GM23338 (cell line): ENCODE data around the gene TEX29. TPM values are rescaled to one million over a fixed set of nuclear protein-coding genes. Genes with fewer than 3 reads are reported as not detected.

Experiments used
- ATAC-seq: fragments of 200-7000 bp; cut with Tn5 transposase; 3 replicates; pipeline ENCODE4 v1.9.1; 2020
- DNase-seq: peaks from one replicate; pipeline ENCODE4 v3.0.0-alpha.2; 2015; ENCODE audit warnings: low spot score
- H2AFZ ChIP-seq: fragments of 200-600 bp; sonication (generic); 2 replicates; pipeline ENCODE4 v1.8.0; 2016; ENCODE audit warnings: antibody characterized with exemption, mild to moderate bottlenecking, moderate library complexity
- H3F3A ChIP-seq: fragments of 200-600 bp; sonication (generic); replicated peaks from 2 replicates; pipeline ENCODE4 v1.8.0; 2017; ENCODE audit warnings: antibody characterized with exemption, mixed run types, low read depth
- H3K27ac ChIP-seq: fragments of 200-600 bp; sonication (generic); 2 replicates; pipeline ENCODE4 v1.6.1; 2016; ENCODE audit warnings: low read depth
- H3K27me3 ChIP-seq: fragments of 200-600 bp; sonication (generic); 2 replicates; pipeline ENCODE4 v1.8.0; 2016; ENCODE audit warnings: mild to moderate bottlenecking, mixed run types, moderate library complexity; ENCODE audit not compliant: insufficient read depth
- H3K36me3 ChIP-seq: fragments of 200-600 bp; sonication (generic); 2 replicates; pipeline ENCODE4 v1.8.0; 2016; ENCODE audit warnings: mild to moderate bottlenecking; ENCODE audit not compliant: insufficient read depth
- H3K4me1 ChIP-seq: fragments of 200-600 bp; sonication (generic); 2 replicates; pipeline ENCODE4 v1.8.0; 2016; ENCODE audit warnings: mild to moderate bottlenecking, moderate library complexity; ENCODE audit not compliant: insufficient read depth
- H3K4me2 ChIP-seq: fragments of 200-600 bp; sonication (generic); 2 replicates; pipeline ENCODE4 v1.7.1; 2017; ENCODE audit warnings: mixed run types
- H3K4me3 ChIP-seq: fragments of 200-600 bp; sonication (generic); 2 replicates; pipeline ENCODE4 v1.6.1; 2016; ENCODE audit warnings: mixed run types
- H3K79me2 ChIP-seq: fragments of 200-600 bp; sonication (generic); replicated peaks from 2 replicates; pipeline ENCODE4 v1.8.0; 2017; ENCODE audit warnings: mild to moderate bottlenecking; ENCODE audit not compliant: insufficient read depth
- H3K9me2 ChIP-seq: fragments of 200-600 bp; sonication (generic); 2 replicates; pipeline ENCODE4 v1.8.0; 2017; ENCODE audit not compliant: insufficient read depth
- H4K20me1 ChIP-seq: fragments of 200-600 bp; sonication (generic); replicated peaks from 2 replicates; pipeline ENCODE4 v1.8.0; 2017; ENCODE audit warnings: mild to moderate bottlenecking; ENCODE audit not compliant: insufficient read depth
- H3K27ac Mint-ChIP-seq: 2 replicates; pipeline ENCODE4 v1.8.0; 2020; ENCODE audit warnings: inconsistent platforms, mild to moderate bottlenecking, moderate library complexity, mixed read lengths
- H3K27me3 Mint-ChIP-seq: 3 replicates; pipeline ENCODE4 v1.8.0; 2022; ENCODE audit warnings: low read depth, mild to moderate bottlenecking, moderate library complexity, mixed read lengths, inconsistent platforms; ENCODE audit not compliant: insufficient read depth, poor library complexity
- H3K36me3 Mint-ChIP-seq: 3 replicates; pipeline ENCODE4 v1.8.0; 2021; ENCODE audit warnings: low read depth, mild to moderate bottlenecking, inconsistent platforms, moderate library complexity, mixed read lengths
- H3K4me1 Mint-ChIP-seq: 3 replicates; pipeline ENCODE4 v1.8.0; 2020; ENCODE audit warnings: mild to moderate bottlenecking, inconsistent platforms, mixed read lengths
- H3K4me3 Mint-ChIP-seq: 3 replicates; pipeline ENCODE4 v1.8.0; 2021; ENCODE audit warnings: moderate library complexity, mild to moderate bottlenecking, inconsistent platforms, mixed read lengths
- H3K9me3 Mint-ChIP-seq: 3 replicates; pipeline ENCODE4 v1.8.0; 2020; ENCODE audit warnings: moderate library complexity, mild to moderate bottlenecking, inconsistent platforms, mixed read lengths
- CREB1 ChIP-seq: fragments of 250-450 bp; sonication (Bioruptor Pico); IDR thresholded peaks from 2 replicates; pipeline ENCODE4 v1.5.0; 2020; ENCODE audit warnings: low read depth, mild to moderate bottlenecking, moderate library complexity
- CTCF ChIP-seq, 2 experiments: fragments of 200-600 bp in 1 of 2; sonication (generic) in 1 of 2; conservative IDR thresholded peaks; 2 replicates each; pipeline versions ENCODE4 v1.5.1 to v1.6.1; 2016 to 2017; ENCODE audit warnings: antibody characterized with exemption in 2 of 2, low read depth in 2 of 2, mild to moderate bottlenecking in 2 of 2, moderate library complexity in 1 of 2
- EZH2 ChIP-seq: fragments of 200-600 bp; sonication (generic); IDR thresholded peaks from one replicate; pipeline ENCODE4 v1.8.0; 2017; ENCODE audit warnings: antibody characterized with exemption, mild to moderate bottlenecking, low read depth; ENCODE audit not compliant: unreplicated experiment
- EZH2phosphoT487 ChIP-seq: fragments of 200-600 bp; sonication (generic); IDR thresholded peaks from one replicate; pipeline ENCODE4 v1.8.1; 2018; ENCODE audit warnings: antibody characterized with exemption; ENCODE audit not compliant: unreplicated experiment
- JUNB ChIP-seq: IDR thresholded peaks from one replicate; pipeline ENCODE4 v1.6.1; 2016; ENCODE audit warnings: antibody characterized with exemption; ENCODE audit not compliant: unreplicated experiment
- NANOG ChIP-seq: IDR thresholded peaks from 2 replicates; pipeline ENCODE4 v1.6.1; 2016; ENCODE audit warnings: antibody characterized with exemption, borderline replicate concordance
- POLR2AphosphoS5 ChIP-seq: IDR thresholded peaks from 2 replicates; pipeline ENCODE4 v1.6.1; 2016; ENCODE audit warnings: antibody characterized with exemption, low read depth
- REST ChIP-seq: IDR thresholded peaks from one replicate; pipeline ENCODE4 v1.6.1; 2018; ENCODE audit warnings: antibody characterized with exemption; ENCODE audit not compliant: unreplicated experiment
- STAT1 ChIP-seq: IDR thresholded peaks from one replicate; pipeline ENCODE4 v1.6.1; 2016; ENCODE audit warnings: antibody characterized with exemption; ENCODE audit not compliant: unreplicated experiment
- ZNF114 ChIP-seq: fragments of 250-450 bp; sonication (Bioruptor Pico); IDR thresholded peaks from 2 replicates; pipeline ENCODE4 v1.5.0; 2020; ENCODE audit warnings: mild to moderate bottlenecking, moderate library complexity
- ZNF331 ChIP-seq: fragments of 250-450 bp; sonication (Bioruptor Pico); IDR thresholded peaks from 2 replicates; pipeline ENCODE4 v1.5.0; 2020; ENCODE audit warnings: low read depth, mild to moderate bottlenecking, moderate library complexity
- polyA plus RNA-seq: library from polyadenylated mRNA; unstranded; fragments of >200 nt; fragmentation: Nextera tagmentation; extraction: Ambion mirVana; gene quantifications from 2 replicates; pipeline ENCODE4 v1.2.1, GENCODE V29; 2016
- total RNA-seq: library from RNA; depleted of rRNA; stranded (reverse); fragments of >200 nt; shearing (Covaris generic); gene quantifications from 2 replicates; pipeline ENCODE4 v1.2.3, GENCODE V29; 2014
- TF ChIP-seq, protein P1 (sequence below): IDR thresholded peaks from 2 replicates; pipeline ENCODE4 v1.6.1; 2016; ENCODE audit warnings: antibody characterized with exemption
- TF ChIP-seq, protein P2 (sequence below): fragments of 250-450 bp; sonication (Bioruptor Pico); IDR thresholded peaks from 2 replicates; pipeline ENCODE4 v1.5.0; 2020; ENCODE audit warnings: mild to moderate bottlenecking, moderate library complexity

Gene TEX29
- total and polyA plus RNA-seq, 2 experiments from 2014 or later = 0.31 TPM; not detected in 1

DNA sequence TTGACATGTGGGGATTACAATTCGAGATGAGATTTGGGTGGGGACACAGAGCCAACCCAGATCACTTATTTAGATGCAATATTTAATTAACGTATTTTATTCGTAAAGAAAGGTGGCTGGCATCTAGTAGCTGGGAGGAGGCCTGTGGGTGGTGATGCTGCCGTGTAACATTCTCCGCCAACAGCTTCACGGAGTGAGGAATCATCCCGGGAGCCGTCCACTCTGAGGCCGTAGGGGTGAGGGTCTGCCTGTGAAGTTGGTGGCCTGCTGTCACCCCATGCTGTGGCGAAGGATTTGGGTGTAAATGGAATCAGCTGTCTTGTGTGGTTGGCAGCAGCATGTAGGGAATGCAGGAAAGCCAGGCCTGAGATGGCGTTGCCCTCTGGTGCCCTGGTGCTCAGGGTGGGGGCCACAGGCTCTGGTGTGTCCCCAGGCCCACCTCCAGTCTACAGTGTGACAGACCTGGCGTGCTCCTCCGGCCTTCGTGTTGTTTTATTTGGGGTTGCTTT, 3.3 kb upstream of the TEX29 start:
- Histone ChIP-seq H3K27me3 (no peaks in the 10 kb centered on the region), H3K4me3 (no peak overlapping the region), H4K20me1 (no peaks in the 10 kb centered on the region), H3K36me3 (no peaks in the 10 kb centered on the region), H3K79me2 (no peaks in the 10 kb centered on the region), H3K27ac (no peak overlapping the region), H3K9me2 (no peaks in the 10 kb centered on the region), H3K4me1 (no peaks in the 10 kb centered on the region), H3K4me2 (no peak overlapping the region), H2AFZ (no peak overlapping the region), H3F3A (no peaks in the 10 kb centered on the region)
- peaks cover 15% of the 10 kb centered on the region for H3K27me3 Mint-ChIP-seq
- H3K27ac Mint-ChIP-seq = no peak overlapping the region; the same call in 1 of the 2 replicates
- peaks cover 15% of the 10 kb centered on the region; the same call in 2 of the 3 replicates for H3K9me3 Mint-ChIP-seq
- H3K36me3 Mint-ChIP-seq = peaks cover 13% of the 10 kb centered on the region
- no peaks in the 10 kb centered on the region; the same call in 2 of the 3 replicates for H3K4me1 Mint-ChIP-seq
- DNase-seq = no peak
- no peak overlapping the region for H3K4me3 Mint-ChIP-seq
- ATAC-seq = no peak
- TF ChIP-seq NANOG (no peak), ZNF114 (CRISPR knock-in tag) (no peak), EZH2phosphoT487 (no peak), STAT1 (no peak), EZH2 (no peak), POLR2AphosphoS5 (no peak), ZNF331 (CRISPR knock-in tag) (no peak), REST (no peak), CTCF (conservative IDR thresholded peaks at IDR 0.05; ENCODE audit: low read depth in 2 of 2) (no peak), CREB1 (no peak), JUNB (no peak)
- TF ChIP-seq, protein P1, sequence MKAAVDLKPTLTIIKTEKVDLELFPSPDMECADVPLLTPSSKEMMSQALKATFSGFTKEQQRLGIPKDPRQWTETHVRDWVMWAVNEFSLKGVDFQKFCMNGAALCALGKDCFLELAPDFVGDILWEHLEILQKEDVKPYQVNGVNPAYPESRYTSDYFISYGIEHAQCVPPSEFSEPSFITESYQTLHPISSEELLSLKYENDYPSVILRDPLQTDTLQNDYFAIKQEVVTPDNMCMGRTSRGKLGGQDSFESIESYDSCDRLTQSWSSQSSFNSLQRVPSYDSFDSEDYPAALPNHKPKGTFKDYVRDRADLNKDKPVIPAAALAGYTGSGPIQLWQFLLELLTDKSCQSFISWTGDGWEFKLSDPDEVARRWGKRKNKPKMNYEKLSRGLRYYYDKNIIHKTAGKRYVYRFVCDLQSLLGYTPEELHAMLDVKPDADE = no peak
- TF ChIP-seq, protein P2, sequence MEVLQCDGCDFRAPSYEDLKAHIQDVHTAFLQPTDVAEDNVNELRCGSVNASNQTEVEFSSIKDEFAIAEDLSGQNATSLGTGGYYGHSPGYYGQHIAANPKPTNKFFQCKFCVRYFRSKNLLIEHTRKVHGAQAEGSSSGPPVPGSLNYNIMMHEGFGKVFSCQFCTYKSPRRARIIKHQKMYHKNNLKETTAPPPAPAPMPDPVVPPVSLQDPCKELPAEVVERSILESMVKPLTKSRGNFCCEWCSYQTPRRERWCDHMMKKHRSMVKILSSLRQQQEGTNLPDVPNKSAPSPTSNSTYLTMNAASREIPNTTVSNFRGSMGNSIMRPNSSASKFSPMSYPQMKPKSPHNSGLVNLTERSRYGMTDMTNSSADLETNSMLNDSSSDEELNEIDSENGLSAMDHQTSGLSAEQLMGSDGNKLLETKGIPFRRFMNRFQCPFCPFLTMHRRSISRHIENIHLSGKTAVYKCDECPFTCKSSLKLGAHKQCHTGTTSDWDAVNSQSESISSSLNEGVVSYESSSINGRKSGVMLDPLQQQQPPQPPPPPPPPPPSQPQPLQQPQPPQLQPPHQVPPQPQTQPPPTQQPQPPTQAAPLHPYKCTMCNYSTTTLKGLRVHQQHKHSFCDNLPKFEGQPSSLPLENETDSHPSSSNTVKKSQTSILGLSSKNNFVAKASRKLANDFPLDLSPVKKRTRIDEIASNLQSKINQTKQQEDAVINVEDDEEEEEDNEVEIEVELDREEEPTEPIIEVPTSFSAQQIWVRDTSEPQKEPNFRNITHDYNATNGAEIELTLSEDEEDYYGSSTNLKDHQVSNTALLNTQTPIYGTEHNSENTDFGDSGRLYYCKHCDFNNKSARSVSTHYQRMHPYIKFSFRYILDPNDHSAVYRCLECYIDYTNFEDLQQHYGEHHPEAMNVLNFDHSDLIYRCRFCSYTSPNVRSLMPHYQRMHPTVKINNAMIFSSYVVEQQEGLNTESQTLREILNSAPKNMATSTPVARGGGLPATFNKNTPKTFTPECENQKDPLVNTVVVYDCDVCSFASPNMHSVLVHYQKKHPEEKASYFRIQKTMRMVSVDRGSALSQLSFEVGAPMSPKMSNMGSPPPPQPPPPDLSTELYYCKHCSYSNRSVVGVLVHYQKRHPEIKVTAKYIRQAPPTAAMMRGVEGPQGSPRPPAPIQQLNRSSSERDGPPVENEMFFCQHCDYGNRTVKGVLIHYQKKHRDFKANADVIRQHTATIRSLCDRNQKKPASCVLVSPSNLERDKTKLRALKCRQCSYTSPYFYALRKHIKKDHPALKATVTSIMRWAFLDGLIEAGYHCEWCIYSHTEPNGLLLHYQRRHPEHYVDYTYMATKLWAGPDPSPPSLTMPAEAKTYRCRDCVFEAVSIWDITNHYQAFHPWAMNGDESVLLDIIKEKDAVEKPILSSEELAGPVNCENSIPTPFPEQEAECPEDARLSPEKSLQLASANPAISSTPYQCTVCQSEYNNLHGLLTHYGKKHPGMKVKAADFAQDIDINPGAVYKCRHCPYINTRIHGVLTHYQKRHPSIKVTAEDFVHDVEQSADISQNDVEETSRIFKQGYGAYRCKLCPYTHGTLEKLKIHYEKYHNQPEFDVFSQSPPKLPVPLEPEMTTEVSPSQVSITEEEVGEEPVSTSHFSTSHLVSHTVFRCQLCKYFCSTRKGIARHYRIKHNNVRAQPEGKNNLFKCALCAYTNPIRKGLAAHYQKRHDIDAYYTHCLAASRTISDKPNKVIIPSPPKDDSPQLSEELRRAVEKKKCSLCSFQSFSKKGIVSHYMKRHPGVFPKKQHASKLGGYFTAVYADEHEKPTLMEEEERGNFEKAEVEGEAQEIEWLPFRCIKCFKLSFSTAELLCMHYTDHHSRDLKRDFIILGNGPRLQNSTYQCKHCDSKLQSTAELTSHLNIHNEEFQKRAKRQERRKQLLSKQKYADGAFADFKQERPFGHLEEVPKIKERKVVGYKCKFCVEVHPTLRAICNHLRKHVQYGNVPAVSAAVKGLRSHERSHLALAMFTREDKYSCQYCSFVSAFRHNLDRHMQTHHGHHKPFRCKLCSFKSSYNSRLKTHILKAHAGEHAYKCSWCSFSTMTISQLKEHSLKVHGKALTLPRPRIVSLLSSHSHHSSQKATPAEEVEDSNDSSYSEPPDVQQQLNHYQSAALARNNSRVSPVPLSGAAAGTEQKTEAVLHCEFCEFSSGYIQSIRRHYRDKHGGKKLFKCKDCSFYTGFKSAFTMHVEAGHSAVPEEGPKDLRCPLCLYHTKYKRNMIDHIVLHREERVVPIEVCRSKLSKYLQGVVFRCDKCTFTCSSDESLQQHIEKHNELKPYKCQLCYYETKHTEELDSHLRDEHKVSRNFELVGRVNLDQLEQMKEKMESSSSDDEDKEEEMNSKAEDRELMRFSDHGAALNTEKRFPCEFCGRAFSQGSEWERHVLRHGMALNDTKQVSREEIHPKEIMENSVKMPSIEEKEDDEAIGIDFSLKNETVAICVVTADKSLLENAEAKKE (CRISPR knock-in tag) = no peak
